ENCODE data around the gene ZSCAN31. TPM values are rescaled to one million over a fixed set of nuclear protein-coding genes. Genes with fewer than 3 reads are reported as not detected.

The ZSCAN31 gene
- total RNA-seq, 1 experiment from 2014 or later: 6.6 TPM

GRCh38 chr6:28281288-28282064, 54.5 kb downstream of the ZSCAN31 start, which contains the start of gene PGBD1 (continued):
- TF ChIP-seq, protein P1, sequence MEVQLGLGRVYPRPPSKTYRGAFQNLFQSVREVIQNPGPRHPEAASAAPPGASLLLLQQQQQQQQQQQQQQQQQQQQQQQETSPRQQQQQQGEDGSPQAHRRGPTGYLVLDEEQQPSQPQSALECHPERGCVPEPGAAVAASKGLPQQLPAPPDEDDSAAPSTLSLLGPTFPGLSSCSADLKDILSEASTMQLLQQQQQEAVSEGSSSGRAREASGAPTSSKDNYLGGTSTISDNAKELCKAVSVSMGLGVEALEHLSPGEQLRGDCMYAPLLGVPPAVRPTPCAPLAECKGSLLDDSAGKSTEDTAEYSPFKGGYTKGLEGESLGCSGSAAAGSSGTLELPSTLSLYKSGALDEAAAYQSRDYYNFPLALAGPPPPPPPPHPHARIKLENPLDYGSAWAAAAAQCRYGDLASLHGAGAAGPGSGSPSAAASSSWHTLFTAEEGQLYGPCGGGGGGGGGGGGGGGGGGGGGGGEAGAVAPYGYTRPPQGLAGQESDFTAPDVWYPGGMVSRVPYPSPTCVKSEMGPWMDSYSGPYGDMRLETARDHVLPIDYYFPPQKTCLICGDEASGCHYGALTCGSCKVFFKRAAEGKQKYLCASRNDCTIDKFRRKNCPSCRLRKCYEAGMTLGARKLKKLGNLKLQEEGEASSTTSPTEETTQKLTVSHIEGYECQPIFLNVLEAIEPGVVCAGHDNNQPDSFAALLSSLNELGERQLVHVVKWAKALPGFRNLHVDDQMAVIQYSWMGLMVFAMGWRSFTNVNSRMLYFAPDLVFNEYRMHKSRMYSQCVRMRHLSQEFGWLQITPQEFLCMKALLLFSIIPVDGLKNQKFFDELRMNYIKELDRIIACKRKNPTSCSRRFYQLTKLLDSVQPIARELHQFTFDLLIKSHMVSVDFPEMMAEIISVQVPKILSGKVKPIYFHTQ (CRISPR knock-in tag; IDR thresholded peaks at IDR 0.05): no peak
- TF ChIP-seq, protein P2, sequence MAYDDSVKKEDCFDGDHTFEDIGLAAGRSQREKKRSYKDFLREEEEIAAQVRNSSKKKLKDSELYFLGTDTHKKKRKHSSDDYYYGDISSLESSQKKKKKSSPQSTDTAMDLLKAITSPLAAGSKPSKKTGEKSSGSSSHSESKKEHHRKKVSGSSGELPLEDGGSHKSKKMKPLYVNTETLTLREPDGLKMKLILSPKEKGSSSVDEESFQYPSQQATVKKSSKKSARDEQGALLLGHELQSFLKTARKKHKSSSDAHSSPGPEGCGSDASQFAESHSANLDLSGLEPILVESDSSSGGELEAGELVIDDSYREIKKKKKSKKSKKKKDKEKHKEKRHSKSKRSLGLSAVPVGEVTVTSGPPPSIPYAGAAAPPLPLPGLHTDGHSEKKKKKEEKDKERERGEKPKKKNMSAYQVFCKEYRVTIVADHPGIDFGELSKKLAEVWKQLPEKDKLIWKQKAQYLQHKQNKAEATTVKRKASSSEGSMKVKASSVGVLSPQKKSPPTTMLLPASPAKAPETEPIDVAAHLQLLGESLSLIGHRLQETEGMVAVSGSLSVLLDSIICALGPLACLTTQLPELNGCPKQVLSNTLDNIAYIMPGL (CRISPR knock-in tag; IDR thresholded peaks at IDR 0.05): peak; percentile 78; the same call in 1 of the 2 replicates
- TF ChIP-seq ZNF671 (CRISPR knock-in tag; IDR thresholded peaks at IDR 0.05): no peak
- no peak for TF ChIP-seq MXD4 (CRISPR knock-in tag; IDR thresholded peaks at IDR 0.05; ENCODE audit: borderline replicate concordance)
- TF ChIP-seq MYBL2 (CRISPR knock-in tag; IDR thresholded peaks at IDR 0.05): peak; percentile 58; the same call in 1 of the 2 replicates
- peak; percentile 39; the same call in 1 of the 2 replicates for TF ChIP-seq ZBTB43 (CRISPR knock-in tag; IDR thresholded peaks at IDR 0.05)
- TF ChIP-seq GABPB1 (CRISPR knock-in tag; IDR thresholded peaks at IDR 0.05): peak; percentile 20; the same call in 1 of the 2 replicates
- 0 out of 2 replicates have a peak, but pooled peaks have one; percentile 34 for TF ChIP-seq ESRRA (CRISPR knock-in tag; IDR thresholded peaks at IDR 0.05; ENCODE audit: borderline replicate concordance)

DNA sequence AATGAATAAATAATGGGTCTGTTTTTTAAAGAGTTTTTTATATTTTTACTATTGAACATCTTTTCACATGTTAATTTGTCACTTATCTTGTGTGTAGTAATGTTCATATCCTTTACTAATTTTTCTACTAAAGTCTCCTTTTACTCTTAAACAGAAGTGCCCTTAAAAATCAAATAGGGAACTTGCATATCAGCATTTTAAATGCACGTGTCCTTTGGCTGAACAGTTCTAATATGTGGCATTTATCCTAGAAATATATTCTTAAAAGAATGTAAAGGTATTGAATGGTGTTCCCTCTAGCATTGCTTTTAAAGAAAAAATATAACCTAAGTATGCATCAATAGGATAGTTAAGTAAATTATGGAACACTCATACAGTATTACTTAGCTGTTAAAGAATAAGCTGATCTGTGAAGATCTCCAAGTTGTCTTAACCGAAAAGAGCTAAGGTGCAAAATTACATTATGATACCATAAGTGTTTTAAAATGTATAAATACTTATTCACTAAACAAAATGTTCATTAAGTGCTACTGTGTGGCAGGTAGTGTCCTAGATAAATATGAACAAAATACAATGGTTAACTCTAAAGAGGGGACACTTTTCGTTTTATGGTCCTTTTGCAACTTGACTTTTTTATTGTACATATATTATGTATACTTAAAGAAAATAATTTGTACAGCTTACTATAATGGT, 55.2 kb downstream of the ZSCAN31 start:
- POLR2A ChIA-PET: interaction anchor here (0.6 to 1.6 kb wide), 5 partner anchors 13 to 157 kb away, joined by 3 to 10 read pairs (median 3); partner anchors contain the start of genes ZSCAN16 and ZSCAN26
- peaks cover 16% of the 10 kb centered on the region for H3K36me3 Mint-ChIP-seq
- H3K9me3 Mint-ChIP-seq: no peaks in the 10 kb centered on the region
- peak overlapping the region; percentile 97 for H3K4me3 Mint-ChIP-seq
- no peak for DNase-seq (ENCODE audit: low spot score)
- no peak for ATAC-seq
- peaks cover 14% of the 10 kb centered on the region for H3K4me1 Mint-ChIP-seq
- H3K27me3 Mint-ChIP-seq (ENCODE audit: low read depth): peaks cover 4% of the 10 kb centered on the region; the same call in 1 of the 2 replicates
- CTCF ChIA-PET: interaction anchor here (1.1 to 1.9 kb wide), 3 partner anchors 14 to 76 kb away, joined by 4 to 26 read pairs (median 8); partner anchors contain the start of gene ZSCAN26
- no peak overlapping the region for H3K27ac Mint-ChIP-seq
- no peak for TF ChIP-seq SMAD3 (CRISPR knock-in tag; IDR thresholded peaks at IDR 0.05; ENCODE audit: borderline replicate concordance)
- TF ChIP-seq, protein P1 (CRISPR knock-in tag; IDR thresholded peaks at IDR 0.05): no peak
- no peak for TF ChIP-seq NFYB (CRISPR knock-in tag; conservative IDR thresholded peaks at IDR 0.05; ENCODE audit: low read depth)
- no peak for TF ChIP-seq AFF4 (CRISPR knock-in tag; IDR thresholded peaks at IDR 0.05; ENCODE audit: borderline replicate concordance)
- TF ChIP-seq MLX (CRISPR knock-in tag; IDR thresholded peaks at IDR 0.05): no peak
- no peak for TF ChIP-seq ZNF138 (CRISPR knock-in tag; conservative IDR thresholded peaks at IDR 0.05)
- TF ChIP-seq JUN (CRISPR knock-in tag; IDR thresholded peaks at IDR 0.05): no peak
- TF ChIP-seq, protein P3, sequence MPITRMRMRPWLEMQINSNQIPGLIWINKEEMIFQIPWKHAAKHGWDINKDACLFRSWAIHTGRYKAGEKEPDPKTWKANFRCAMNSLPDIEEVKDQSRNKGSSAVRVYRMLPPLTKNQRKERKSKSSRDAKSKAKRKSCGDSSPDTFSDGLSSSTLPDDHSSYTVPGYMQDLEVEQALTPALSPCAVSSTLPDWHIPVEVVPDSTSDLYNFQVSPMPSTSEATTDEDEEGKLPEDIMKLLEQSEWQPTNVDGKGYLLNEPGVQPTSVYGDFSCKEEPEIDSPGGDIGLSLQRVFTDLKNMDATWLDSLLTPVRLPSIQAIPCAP (CRISPR knock-in tag; IDR thresholded peaks at IDR 0.05): no peak
- TF ChIP-seq ZMAT4 (CRISPR knock-in tag; IDR thresholded peaks at IDR 0.05): no peak
- no peak for TF ChIP-seq NFATC4 (CRISPR knock-in tag; IDR thresholded peaks at IDR 0.05)
- no peak for TF ChIP-seq ZNF317 (CRISPR knock-in tag; IDR thresholded peaks at IDR 0.05; ENCODE audit: borderline replicate concordance, low read depth)

Measured in WTC11 (cell line).